Stimulated activated CD8-positive, alpha-beta memory T cell treated with anti-CD3 and anti-CD28 coated beads, Interleukin-7, amount 100 ng/mL, for 1 hour (primary cell): Measurements from ENCODE around the gene FBXL16.
A peak's percentile ranks its signal among the peaks of the same experiment; 100 is the strongest.
"Not testable (repeated sequence)": the region's sequence is repeated elsewhere in the genome, so short reads cannot be mapped to it uniquely, and the experiment has no call there.

Experiments used
- DNase-seq, 2 donors: peaks; one replicate each; pipeline ENCODE4 v3.0.0-alpha.2; 2020; ENCODE audit warnings: low read depth in 2 of 2

FBXL16 gene, protein sequence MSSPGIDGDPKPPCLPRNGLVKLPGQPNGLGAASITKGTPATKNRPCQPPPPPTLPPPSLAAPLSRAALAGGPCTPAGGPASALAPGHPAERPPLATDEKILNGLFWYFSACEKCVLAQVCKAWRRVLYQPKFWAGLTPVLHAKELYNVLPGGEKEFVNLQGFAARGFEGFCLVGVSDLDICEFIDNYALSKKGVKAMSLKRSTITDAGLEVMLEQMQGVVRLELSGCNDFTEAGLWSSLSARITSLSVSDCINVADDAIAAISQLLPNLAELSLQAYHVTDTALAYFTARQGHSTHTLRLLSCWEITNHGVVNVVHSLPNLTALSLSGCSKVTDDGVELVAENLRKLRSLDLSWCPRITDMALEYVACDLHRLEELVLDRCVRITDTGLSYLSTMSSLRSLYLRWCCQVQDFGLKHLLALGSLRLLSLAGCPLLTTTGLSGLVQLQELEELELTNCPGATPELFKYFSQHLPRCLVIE

GRCh38 chr16:705431-706188, at the start of gene FBXL16:
Gene FBXL16 (minus strand): TSS chr16:705801. CDS start chr16:697405, 8,396 bp downstream.
- no peak for DNase-seq

- no peak for DNase-seq
Measured at GRCh38 chr16:754656-755055, 49.1 kb upstream of the FBXL16 start.

DNA sequence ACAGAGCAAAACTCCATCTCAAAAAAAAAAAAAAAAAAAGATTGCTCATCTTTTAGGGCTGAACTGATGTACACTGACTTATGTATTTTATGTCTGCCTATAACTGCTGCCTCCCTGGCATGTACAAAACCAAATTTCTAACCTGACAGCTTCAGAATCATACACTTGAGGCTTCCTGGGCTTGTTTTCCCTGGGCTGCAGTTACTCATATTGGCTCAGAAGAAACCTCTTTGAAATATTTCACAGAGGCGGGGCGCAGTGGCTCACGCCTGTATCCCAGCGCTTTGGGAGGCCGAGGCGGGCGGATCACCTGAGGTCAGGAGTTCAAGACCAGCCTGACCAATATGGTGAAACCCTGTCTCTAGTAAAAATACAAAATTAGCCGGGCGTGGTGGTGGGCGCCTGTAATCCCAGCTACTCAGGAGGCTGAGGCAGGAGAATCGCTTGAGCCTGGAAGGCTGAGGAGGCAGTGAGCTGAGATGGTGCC, 48.6 kb upstream of the FBXL16 start:
- DNase-seq: not testable (repeated sequence)

DNA sequence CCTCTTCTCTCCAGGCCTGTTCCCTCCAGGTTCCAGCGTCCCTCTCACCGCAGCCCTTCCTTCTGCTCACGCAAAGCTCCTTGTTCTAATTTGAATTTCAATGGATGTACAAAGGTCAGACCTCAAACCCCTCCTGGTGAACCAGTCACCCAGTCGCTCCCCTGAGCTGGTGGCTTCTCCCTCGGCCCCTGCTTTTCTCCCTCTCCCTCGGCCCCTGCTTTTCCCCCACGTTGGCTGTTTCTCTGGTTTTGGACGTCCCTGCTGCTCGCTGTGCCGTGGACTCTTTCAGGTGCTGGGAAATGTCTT, 46.4 kb upstream of the FBXL16 start:
- DNase-seq: no peak

- no peak for DNase-seq
Measured at GRCh38 chr16:751152-752006, 45.8 kb upstream of the FBXL16 start.

- DNase-seq: no peak
Measured at GRCh38 chr16:750485-750884, 44.9 kb upstream of the FBXL16 start.

DNA sequence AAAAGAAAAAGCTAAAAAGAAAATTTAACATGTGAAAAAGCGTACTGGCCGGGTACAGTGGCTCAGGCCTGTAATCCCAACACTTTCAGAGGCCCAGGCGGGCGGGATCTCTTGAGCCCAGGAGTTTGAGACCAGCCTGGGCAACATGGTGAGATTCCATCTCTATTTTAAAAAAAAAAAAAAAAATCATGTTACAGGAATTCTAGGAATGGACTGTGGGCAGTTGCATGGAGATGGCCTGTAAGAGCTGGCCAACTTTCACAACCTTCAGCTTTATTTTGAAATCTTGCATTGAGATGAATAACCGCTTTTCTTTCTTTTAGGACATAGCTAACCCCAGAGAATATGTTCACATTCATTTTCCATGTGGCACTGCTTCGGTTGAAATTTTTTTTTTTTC, 43.4 kb upstream of the FBXL16 start:
- no peak for DNase-seq

GRCh38 chr16:747978-748746, 42.6 kb upstream of the FBXL16 start:
- no peak for DNase-seq

DNA sequence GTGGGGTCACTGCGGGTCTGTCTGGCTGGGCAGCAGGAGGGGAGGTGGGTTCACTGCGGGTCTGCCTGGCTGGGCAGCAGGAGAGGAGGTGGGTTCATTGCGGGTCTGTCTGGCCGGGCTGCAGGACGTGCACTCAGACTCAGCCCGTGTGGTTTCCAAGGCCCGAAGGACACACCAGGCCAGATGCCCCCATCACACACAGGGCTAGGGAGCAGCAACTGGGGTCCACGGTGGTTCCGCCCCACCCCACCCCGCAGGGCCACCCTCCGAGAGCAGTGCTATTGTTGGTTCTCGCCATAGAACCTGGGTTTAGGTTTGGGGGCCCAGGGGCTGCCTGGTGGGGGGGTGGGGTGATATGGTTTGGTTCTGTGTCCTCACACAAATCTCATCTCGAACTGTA, 41.0 kb upstream of the FBXL16 start:
- DNase-seq: no peak

GRCh38 chr16:745739-746138, 40.1 kb upstream of the FBXL16 start:
- no peak for DNase-seq

- DNase-seq: no peak
Measured at GRCh38 chr16:743794-744500, 38.3 kb upstream of the FBXL16 start.

DNA sequence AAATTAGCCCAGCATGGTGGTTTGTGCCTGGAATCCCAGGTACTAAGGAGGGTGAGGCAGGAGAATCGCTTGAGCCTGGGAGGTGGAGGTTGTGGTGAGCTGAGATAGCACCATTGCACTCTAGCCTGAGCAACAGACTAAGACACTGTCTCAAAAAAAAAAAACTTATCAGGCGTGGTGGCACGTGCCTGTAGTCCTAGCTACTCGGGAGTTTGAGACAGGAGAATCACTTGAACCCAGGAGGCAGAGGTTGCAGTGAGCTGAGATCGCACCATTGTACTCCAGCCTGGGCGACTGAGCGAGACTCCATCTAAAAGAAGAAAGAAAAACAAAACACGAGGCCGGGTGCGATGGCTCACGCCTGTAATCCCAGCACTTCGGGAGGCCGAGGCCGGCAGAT, 37.3 kb upstream of the FBXL16 start:
- not testable (repeated sequence) for DNase-seq

GRCh38 chr16:741986-742629, 36.5 kb upstream of the FBXL16 start:
- no peak for DNase-seq

- DNase-seq: peak; percentile 88 to 90
Measured at GRCh38 chr16:740764-741505, 35.3 kb upstream of the FBXL16 start, which contains the start of gene CIAO3. Gene CIAO3 (minus strand): TSS chr16:740997. CDS start chr16:740985, 12 bp downstream.

GRCh38 chr16:740459-740763, 34.8 kb upstream of the FBXL16 start:
- DNase-seq: no peak

DNA sequence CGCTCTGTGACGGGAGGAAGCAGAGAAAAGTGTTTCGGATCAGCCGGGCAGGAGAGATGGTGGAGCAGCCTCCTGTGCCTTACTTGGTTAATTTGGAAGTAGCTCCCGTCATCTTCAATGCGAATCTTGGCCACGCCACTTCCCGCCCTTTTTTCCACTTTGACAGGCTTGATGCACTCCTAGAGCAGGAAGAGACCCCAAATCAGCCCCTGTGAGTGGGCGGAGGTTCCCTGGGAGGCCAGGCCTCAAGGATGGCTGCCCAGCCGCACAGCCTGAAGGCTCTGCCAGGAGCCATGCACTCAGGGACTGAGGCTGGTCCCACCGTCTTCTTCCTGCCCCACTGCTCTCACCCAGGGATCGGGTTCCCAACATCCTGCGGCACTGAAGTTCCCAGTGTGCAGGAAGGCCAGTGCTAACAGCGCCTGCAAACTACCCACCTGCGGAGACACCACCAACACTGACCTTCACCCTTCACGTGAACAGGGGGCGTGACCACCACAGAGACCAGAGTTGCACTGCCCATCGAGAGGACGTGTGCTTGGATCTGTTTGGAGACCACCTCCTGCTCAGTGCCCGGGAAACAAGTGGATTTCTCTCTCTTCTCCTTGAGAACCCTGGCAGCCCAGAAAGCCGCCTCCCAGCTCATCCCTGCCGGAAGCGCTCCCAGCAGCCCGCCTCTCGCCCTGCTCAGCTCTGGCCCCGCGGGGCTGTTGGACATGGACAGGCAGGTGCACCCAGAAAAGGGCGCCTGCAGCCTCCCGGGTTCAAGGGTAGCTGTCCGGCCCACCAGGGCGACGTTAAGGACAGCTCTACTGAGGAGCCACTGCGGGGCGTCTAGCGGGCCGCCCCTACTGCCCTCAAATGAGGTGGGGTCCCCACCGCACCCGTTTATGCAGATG, 34.2 kb upstream of the FBXL16 start:
- no peak for DNase-seq

GRCh38 chr16:736936-737481, 31.4 kb upstream of the FBXL16 start:
- no peak for DNase-seq

DNA sequence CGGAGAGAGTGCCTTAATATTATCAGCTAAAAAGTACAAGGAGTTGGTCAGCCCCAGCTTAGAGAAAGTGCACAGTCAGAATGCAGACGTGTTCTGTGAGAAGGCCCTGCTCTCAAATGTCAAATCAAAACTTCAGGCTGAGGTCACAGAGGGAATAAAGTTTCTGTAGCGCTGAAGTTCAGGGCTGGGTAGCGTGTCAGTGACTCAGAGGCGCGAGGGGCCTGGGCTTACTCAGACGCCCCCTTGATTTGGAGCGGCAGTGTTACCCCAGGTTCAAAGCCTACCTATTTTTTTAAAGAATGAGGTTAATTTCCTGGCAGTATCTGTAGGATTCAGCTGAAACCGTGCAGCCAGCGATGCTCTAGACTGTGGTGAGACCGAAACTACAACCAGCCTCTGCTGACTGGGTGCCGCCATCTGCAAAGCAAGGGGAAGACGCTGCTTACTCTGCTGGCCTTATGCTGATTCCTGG, 30.4 kb upstream of the FBXL16 start:
- DNase-seq: no peak
